Neural progenitor cell (in vitro differentiated cells): ENCODE data around the gene PAX7. TPM values are rescaled to one million over a fixed set of nuclear protein-coding genes. Genes with fewer than 3 reads are reported as not detected.

Source experiments
- DNase-seq: peaks from one replicate; pipeline ENCODE4 v3.0.0-alpha.2; 2016; ENCODE audit warnings: low spot score
- H2AFZ ChIP-seq: fragments of 200-600 bp; sonication (generic); replicated peaks from 2 replicates; pipeline ENCODE4 v1.6.1; 2016; ENCODE audit warnings: antibody characterized with exemption
- H3F3A ChIP-seq: fragments of 200-600 bp; sonication (generic); 2 replicates; pipeline ENCODE4 v1.6.1; 2016; ENCODE audit warnings: antibody characterized with exemption, low read depth
- H3K27ac ChIP-seq: fragments of 200-600 bp; sonication (generic); 2 replicates; pipeline ENCODE4 v1.5.1; 2016; ENCODE audit warnings: mild to moderate bottlenecking
- H3K27me3 ChIP-seq: fragments of 200-600 bp; sonication (generic); 2 replicates; pipeline ENCODE4 v1.6.1; 2016; ENCODE audit warnings: mild to moderate bottlenecking, moderate library complexity
- H3K36me3 ChIP-seq: fragments of 200-600 bp; sonication (generic); 2 replicates; pipeline ENCODE4 v1.5.1; 2016
- H3K4me1 ChIP-seq: fragments of 200-600 bp; sonication (generic); 2 replicates; pipeline ENCODE4 v1.6.1; 2016; ENCODE audit warnings: mixed run types
- H3K4me2 ChIP-seq: fragments of 200-600 bp; sonication (generic); 2 replicates; pipeline ENCODE4 v1.6.1; 2016
- H3K4me3 ChIP-seq: fragments of 200-600 bp; sonication (generic); 2 replicates; pipeline ENCODE4 v1.5.1; 2016
- H3K79me2 ChIP-seq: fragments of 200-600 bp; sonication (generic); 2 replicates; pipeline ENCODE4 v1.6.1; 2016; ENCODE audit warnings: low read depth
- H3K9ac ChIP-seq: fragments of 200-600 bp; sonication (generic); 2 replicates; pipeline ENCODE4 v1.6.1; 2016
- H3K9me3 ChIP-seq: fragments of 200-600 bp; sonication (generic); 2 replicates; pipeline ENCODE4 v1.5.1; 2016; ENCODE audit warnings: low read depth
- H4K20me1 ChIP-seq: fragments of 200-600 bp; sonication (generic); 2 replicates; pipeline ENCODE4 v1.6.1; 2016; ENCODE audit warnings: low read depth
- H3K27ac Mint-ChIP-seq: 3 replicates; pipeline ENCODE4 v1.8.0; 2021; ENCODE audit warnings: mixed read lengths
- H3K27me3 Mint-ChIP-seq: 2 replicates; pipeline ENCODE4 v1.8.0; 2022; ENCODE audit warnings: low read depth, mild to moderate bottlenecking, inconsistent platforms, moderate library complexity, mixed read lengths; ENCODE audit not compliant: insufficient read depth
- H3K36me3 Mint-ChIP-seq: 3 replicates; pipeline ENCODE4 v1.8.0; 2021; ENCODE audit warnings: mixed read lengths
- H3K4me1 Mint-ChIP-seq: 3 replicates; pipeline ENCODE4 v1.8.0; 2021; ENCODE audit warnings: mixed read lengths
- H3K4me3 Mint-ChIP-seq: 3 replicates; pipeline ENCODE4 v1.8.0; 2021; ENCODE audit warnings: mild to moderate bottlenecking, moderate library complexity, mixed read lengths
- H3K9me3 Mint-ChIP-seq: 3 replicates; pipeline ENCODE4 v1.8.0; 2020; ENCODE audit warnings: mixed read lengths
- EZH2 ChIP-seq: fragments of 200-600 bp; sonication (generic); IDR thresholded peaks from 2 replicates; pipeline ENCODE4 v1.6.1; 2017; ENCODE audit warnings: antibody characterized with exemption, mild to moderate bottlenecking, moderate library complexity
- EZH2phosphoT487 ChIP-seq: fragments of 200-600 bp; sonication (generic); IDR thresholded peaks from 2 replicates; pipeline ENCODE4 v1.6.1; 2017; ENCODE audit warnings: antibody characterized with exemption
- total RNA-seq: library from RNA; depleted of rRNA; stranded (reverse); fragments of >200 nt; gene quantifications from 2 replicates; pipeline ENCODE4 v1.2.3, GENCODE V29; 2015; ENCODE audit warnings: low replicate concordance
- TF ChIP-seq, protein P1 (sequence below): fragments of 200-600 bp; sonication (generic); IDR thresholded peaks from 2 replicates; pipeline ENCODE4 v1.5.1; 2017; ENCODE audit warnings: antibody characterized with exemption, mild to moderate bottlenecking

PAX7 gene
- total RNA-seq, 1 donor from 2014 or later = 0.06 TPM

DNA sequence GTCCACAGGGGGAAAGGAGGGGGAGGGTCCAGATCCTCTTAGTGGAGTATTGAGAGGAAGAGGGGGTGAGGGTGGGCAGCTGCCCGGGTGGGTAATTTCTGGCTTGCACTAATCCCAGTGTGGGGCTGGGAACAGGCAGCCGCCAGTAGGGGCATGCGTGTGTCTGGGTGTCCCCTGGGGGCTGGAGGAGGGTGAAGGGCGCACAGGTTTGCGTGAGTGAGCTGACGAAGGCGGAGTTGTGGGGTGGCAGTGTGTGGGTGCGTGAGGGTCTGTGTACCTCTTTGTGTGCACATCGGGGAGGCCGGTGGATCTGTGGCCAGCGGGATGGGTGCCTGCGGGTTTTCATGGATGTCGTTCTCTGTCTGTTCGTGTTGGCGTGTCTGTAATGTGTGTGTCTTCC is 97.3 kb downstream of the PAX7 start:
- H3K4me1 Mint-ChIP-seq = peaks cover 47% of the 10 kb centered on the region
- peaks cover 40% of the 10 kb centered on the region for H3K4me1 ChIP-seq
- no peak overlapping the region for H2AFZ ChIP-seq
- peak overlapping the region; percentile 0 for H3K27ac Mint-ChIP-seq
- peaks cover 4% of the 10 kb centered on the region for H3K36me3 Mint-ChIP-seq
- DNase-seq = peak; percentile 34
- no peaks in the 10 kb centered on the region for H4K20me1 ChIP-seq
- H3F3A ChIP-seq = no peaks in the 10 kb centered on the region
- no peak overlapping the region for H3K9ac ChIP-seq
- no peak overlapping the region for H3K27ac ChIP-seq
- peaks cover 14% of the 10 kb centered on the region for H3K27me3 ChIP-seq
- TF ChIP-seq, protein P1, sequence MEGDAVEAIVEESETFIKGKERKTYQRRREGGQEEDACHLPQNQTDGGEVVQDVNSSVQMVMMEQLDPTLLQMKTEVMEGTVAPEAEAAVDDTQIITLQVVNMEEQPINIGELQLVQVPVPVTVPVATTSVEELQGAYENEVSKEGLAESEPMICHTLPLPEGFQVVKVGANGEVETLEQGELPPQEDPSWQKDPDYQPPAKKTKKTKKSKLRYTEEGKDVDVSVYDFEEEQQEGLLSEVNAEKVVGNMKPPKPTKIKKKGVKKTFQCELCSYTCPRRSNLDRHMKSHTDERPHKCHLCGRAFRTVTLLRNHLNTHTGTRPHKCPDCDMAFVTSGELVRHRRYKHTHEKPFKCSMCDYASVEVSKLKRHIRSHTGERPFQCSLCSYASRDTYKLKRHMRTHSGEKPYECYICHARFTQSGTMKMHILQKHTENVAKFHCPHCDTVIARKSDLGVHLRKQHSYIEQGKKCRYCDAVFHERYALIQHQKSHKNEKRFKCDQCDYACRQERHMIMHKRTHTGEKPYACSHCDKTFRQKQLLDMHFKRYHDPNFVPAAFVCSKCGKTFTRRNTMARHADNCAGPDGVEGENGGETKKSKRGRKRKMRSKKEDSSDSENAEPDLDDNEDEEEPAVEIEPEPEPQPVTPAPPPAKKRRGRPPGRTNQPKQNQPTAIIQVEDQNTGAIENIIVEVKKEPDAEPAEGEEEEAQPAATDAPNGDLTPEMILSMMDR = peak; percentile 30
- TF ChIP-seq EZH2 = no peak
- no peak for TF ChIP-seq EZH2phosphoT487
- no peaks in the 10 kb centered on the region for H3K9me3 Mint-ChIP-seq
- H3K4me3 ChIP-seq = no peak overlapping the region
- peaks cover 20% of the 10 kb centered on the region for H3K27me3 Mint-ChIP-seq
- no peak overlapping the region for H3K4me2 ChIP-seq
- H3K79me2 ChIP-seq = no peaks in the 10 kb centered on the region
- H3K36me3 ChIP-seq = no peaks in the 10 kb centered on the region
- H3K4me3 Mint-ChIP-seq = no peak overlapping the region
- H3K9me3 ChIP-seq = no peaks in the 10 kb centered on the region

DNA sequence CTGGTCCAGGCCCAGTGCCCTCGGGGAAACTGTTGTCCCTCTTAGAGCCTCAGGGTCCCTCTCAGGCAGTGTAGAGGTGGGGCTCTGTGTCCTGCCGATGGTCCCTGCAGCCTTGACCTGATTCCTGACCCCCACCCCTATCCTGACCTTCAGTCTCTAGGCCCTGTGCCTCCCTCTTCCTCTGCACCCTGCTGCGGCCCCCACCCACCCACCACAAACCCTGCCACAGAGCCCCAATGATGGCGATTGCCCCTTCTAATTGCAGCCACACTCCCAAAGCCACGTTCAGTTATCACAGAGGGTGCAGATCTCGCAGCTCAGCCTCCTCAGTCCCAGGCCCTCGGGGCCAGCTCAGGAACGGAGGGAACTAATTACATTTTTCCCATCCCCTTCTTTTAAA is 99.7 kb downstream of the PAX7 start:
- peaks cover 12% of the 10 kb centered on the region for H3K27me3 ChIP-seq
- no peak overlapping the region for H3K4me3 ChIP-seq
- Mint-ChIP-seq H3K36me3 (peaks cover 4% of the 10 kb centered on the region), H3K9me3 (no peaks in the 10 kb centered on the region), H3K4me3 (no peak overlapping the region), H3K27me3 (peaks cover 20% of the 10 kb centered on the region), H3K27ac (no peak overlapping the region), H3K4me1 (peaks cover 41% of the 10 kb centered on the region)
- H3K4me2 ChIP-seq = no peak overlapping the region
- no peaks in the 10 kb centered on the region for H3K36me3 ChIP-seq
- no peak overlapping the region for H3K27ac ChIP-seq
- no peaks in the 10 kb centered on the region for H3F3A ChIP-seq
- peaks cover 27% of the 10 kb centered on the region for H3K4me1 ChIP-seq
- no peak overlapping the region for H2AFZ ChIP-seq
- DNase-seq = no peak
- H4K20me1 ChIP-seq = no peaks in the 10 kb centered on the region
- no peaks in the 10 kb centered on the region for H3K79me2 ChIP-seq
- TF ChIP-seq EZH2phosphoT487 (no peak), EZH2 (no peak)
- TF ChIP-seq, protein P1 = no peak
- H3K9me3 ChIP-seq = no peaks in the 10 kb centered on the region
- no peak overlapping the region for H3K9ac ChIP-seq

DNA sequence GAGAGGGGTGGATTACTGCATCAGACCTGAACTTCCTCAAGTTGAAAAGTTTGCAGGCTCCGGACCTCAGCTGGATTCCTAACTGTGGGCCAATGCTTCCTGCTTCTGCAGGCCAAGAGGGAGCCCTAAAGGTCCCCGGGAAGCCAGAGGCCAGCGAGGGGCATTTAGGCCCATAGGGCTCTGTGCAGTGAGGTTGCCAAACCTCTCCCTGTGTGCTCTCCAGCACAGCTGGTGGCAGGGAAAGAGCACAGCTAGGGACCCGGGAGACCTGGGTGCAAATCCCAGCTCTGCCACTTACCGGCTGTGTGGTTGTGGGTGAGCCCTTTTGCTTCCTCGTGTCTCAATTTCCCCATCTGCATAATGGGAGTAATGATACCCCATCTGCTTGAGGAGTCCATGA is 100.5 kb downstream of the PAX7 start:
- H3F3A ChIP-seq = no peaks in the 10 kb centered on the region
- no peak overlapping the region for H3K4me2 ChIP-seq
- no peak overlapping the region for H3K4me3 ChIP-seq
- H3K9me3 Mint-ChIP-seq = no peaks in the 10 kb centered on the region
- TF ChIP-seq, protein P1 = no peak
- no peak for TF ChIP-seq EZH2phosphoT487
- no peak for TF ChIP-seq EZH2
- H3K4me1 Mint-ChIP-seq = peaks cover 36% of the 10 kb centered on the region
- no peaks in the 10 kb centered on the region for H4K20me1 ChIP-seq
- no peak overlapping the region for H3K27ac ChIP-seq
- H2AFZ ChIP-seq = no peak overlapping the region
- no peaks in the 10 kb centered on the region for H3K36me3 Mint-ChIP-seq
- H3K27me3 ChIP-seq = peaks cover 12% of the 10 kb centered on the region
- DNase-seq = no peak
- H3K9me3 ChIP-seq = no peaks in the 10 kb centered on the region
- no peak overlapping the region for H3K4me3 Mint-ChIP-seq
- no peaks in the 10 kb centered on the region for H3K36me3 ChIP-seq
- no peaks in the 10 kb centered on the region for H3K79me2 ChIP-seq
- no peak overlapping the region for H3K27ac Mint-ChIP-seq
- peaks cover 17% of the 10 kb centered on the region for H3K27me3 Mint-ChIP-seq
- H3K9ac ChIP-seq = no peak overlapping the region
- H3K4me1 ChIP-seq = peaks cover 19% of the 10 kb centered on the region
